ENCODE data around the gene B3GALT4. TPM values are rescaled to one million over a fixed set of nuclear protein-coding genes. Genes with fewer than 3 reads are reported as not detected.

The B3GALT4 gene
- total and polyA plus RNA-seq, 2 of the 13 experiments (the other 11 are each of a cell fraction or from before 2014, with no cell fraction given) = 0.04 to 0.27 TPM

DNA sequence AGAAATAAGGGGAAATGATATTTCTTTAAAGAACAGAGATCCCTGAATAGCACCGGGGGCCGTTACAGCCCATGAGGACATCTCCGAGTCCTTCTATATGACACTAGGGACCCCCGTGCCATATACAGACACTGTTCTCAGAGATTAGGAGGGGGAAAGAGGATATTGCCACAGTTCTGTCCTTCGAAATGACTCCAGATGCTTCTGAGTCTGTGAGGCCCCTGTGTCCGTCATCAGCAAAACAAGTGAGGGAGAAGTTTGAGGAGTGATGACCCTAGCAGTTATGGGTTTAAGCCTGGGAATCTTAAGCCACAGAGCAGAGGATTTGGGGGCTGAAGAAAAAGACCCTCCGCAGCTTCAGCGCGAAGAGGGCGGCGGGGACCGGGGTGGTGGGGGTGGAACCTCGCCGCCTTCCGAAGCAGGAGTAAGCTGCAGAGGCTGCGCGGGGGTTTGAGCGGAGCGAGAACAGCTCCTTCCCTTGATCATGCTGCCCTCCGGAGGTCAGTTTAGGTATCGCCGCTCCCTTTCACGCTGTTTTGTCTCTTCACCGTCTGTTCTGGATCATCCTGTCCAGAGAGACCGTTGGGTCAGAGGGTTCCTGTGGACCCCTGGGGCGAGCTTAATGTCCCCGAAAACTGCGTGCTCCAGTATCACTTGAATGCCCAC is 28.8 kb upstream of the B3GALT4 start (continued):
- TF ChIP-seq ZNF17 (CRISPR knock-in tag; IDR thresholded peaks at IDR 0.05) = no peak
- no peak for TF ChIP-seq FOXA1 (IDR thresholded peaks at IDR 0.05)
- no peak for TF ChIP-seq FOXA1 (CRISPR knock-in tag; IDR thresholded peaks at IDR 0.05)
- no peak for TF ChIP-seq CBX1 (IDR thresholded peaks at IDR 0.05; ENCODE audit: low read depth)
- TF ChIP-seq, protein P1, sequence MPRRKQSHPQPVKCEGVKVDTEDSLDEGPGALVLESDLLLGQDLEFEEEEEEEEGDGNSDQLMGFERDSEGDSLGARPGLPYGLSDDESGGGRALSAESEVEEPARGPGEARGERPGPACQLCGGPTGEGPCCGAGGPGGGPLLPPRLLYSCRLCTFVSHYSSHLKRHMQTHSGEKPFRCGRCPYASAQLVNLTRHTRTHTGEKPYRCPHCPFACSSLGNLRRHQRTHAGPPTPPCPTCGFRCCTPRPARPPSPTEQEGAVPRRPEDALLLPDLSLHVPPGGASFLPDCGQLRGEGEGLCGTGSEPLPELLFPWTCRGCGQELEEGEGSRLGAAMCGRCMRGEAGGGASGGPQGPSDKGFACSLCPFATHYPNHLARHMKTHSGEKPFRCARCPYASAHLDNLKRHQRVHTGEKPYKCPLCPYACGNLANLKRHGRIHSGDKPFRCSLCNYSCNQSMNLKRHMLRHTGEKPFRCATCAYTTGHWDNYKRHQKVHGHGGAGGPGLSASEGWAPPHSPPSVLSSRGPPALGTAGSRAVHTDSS (CRISPR knock-in tag; conservative IDR thresholded peaks at IDR 0.05) = 0 out of 2 replicates have a peak, but pooled peaks have one; percentile 41
- TF ChIP-seq ZNF329 (CRISPR knock-in tag; IDR thresholded peaks at IDR 0.05; ENCODE audit: low read depth) = 0 out of 2 replicates have a peak, but pooled peaks have one; percentile 31
- no peak for TF ChIP-seq ZNF761 (CRISPR knock-in tag; conservative IDR thresholded peaks at IDR 0.05)
- TF ChIP-seq THAP11 (CRISPR knock-in tag; IDR thresholded peaks at IDR 0.05) = peak; percentile 36; the same call in 1 of the 2 replicates
- TF ChIP-seq ZFP41 (CRISPR knock-in tag; IDR thresholded peaks at IDR 0.05; ENCODE audit: borderline replicate concordance) = no peak
- TF ChIP-seq KLF12 (CRISPR knock-in tag; IDR thresholded peaks at IDR 0.05; ENCODE audit: borderline replicate concordance) = no peak
- peak; percentile 37; the same call in 1 of the 2 replicates for TF ChIP-seq ZNF331 (CRISPR knock-in tag; IDR thresholded peaks at IDR 0.05)
- TF ChIP-seq HNRNPLL (IDR thresholded peaks at IDR 0.05; ENCODE audit: low read depth, low read length, poor library complexity, severe bottlenecking) = no peak
- peak; percentile 55; the same call in 1 of the 2 replicates for TF ChIP-seq IRF2 (CRISPR knock-in tag; IDR thresholded peaks at IDR 0.05)
- TF ChIP-seq SRSF4 (IDR thresholded peaks at IDR 0.05; ENCODE audit: low read depth, low read length, poor library complexity, severe bottlenecking) = no peak
- no peak for TF ChIP-seq HNRNPL (IDR thresholded peaks at IDR 0.05; ENCODE audit: low read depth, low read length)
- TF ChIP-seq ZNF83 (CRISPR knock-in tag; IDR thresholded peaks at IDR 0.05; ENCODE audit: borderline replicate concordance) = no peak; the same call in 1 of the 2 replicates
- no peak for TF ChIP-seq PAWR (CRISPR knock-in tag; IDR thresholded peaks at IDR 0.05; ENCODE audit: borderline replicate concordance)
- TF ChIP-seq CBX2 (IDR thresholded peaks at IDR 0.05; ENCODE audit: low read depth, low read length) = no peak
- TF ChIP-seq CBX2 (CRISPR knock-in tag; IDR thresholded peaks at IDR 0.05; ENCODE audit: low read depth) = no peak
- no peak for TF ChIP-seq ZNF562 (CRISPR knock-in tag; IDR thresholded peaks at IDR 0.05; ENCODE audit: borderline replicate concordance)
- TF ChIP-seq, protein P2, sequence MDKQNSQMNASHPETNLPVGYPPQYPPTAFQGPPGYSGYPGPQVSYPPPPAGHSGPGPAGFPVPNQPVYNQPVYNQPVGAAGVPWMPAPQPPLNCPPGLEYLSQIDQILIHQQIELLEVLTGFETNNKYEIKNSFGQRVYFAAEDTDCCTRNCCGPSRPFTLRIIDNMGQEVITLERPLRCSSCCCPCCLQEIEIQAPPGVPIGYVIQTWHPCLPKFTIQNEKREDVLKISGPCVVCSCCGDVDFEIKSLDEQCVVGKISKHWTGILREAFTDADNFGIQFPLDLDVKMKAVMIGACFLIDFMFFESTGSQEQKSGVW (CRISPR knock-in tag; IDR thresholded peaks at IDR 0.05; ENCODE audit: borderline replicate concordance) = no peak
- TF ChIP-seq ZNF33A (CRISPR knock-in tag; IDR thresholded peaks at IDR 0.05; ENCODE audit: borderline replicate concordance) = no peak
- no peak for TF ChIP-seq POLR2AphosphoS2 (IDR thresholded peaks at IDR 0.05; ENCODE audit: low read depth, low read length)
- no peak; the same call in 1 of the 2 replicates for TF ChIP-seq RXRA (CRISPR knock-in tag; IDR thresholded peaks at IDR 0.05)
- no peak for TF ChIP-seq POGZ (CRISPR knock-in tag; IDR thresholded peaks at IDR 0.05)
- TF ChIP-seq, protein P3, sequence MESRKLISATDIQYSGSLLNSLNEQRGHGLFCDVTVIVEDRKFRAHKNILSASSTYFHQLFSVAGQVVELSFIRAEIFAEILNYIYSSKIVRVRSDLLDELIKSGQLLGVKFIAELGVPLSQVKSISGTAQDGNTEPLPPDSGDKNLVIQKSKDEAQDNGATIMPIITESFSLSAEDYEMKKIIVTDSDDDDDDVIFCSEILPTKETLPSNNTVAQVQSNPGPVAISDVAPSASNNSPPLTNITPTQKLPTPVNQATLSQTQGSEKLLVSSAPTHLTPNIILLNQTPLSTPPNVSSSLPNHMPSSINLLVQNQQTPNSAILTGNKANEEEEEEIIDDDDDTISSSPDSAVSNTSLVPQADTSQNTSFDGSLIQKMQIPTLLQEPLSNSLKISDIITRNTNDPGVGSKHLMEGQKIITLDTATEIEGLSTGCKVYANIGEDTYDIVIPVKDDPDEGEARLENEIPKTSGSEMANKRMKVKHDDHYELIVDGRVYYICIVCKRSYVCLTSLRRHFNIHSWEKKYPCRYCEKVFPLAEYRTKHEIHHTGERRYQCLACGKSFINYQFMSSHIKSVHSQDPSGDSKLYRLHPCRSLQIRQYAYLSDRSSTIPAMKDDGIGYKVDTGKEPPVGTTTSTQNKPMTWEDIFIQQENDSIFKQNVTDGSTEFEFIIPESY (CRISPR knock-in tag; IDR thresholded peaks at IDR 0.05) = peak; percentile 47; the same call in 1 of the 2 replicates
- no peak for TF ChIP-seq KAT2B (IDR thresholded peaks at IDR 0.05; ENCODE audit: borderline replicate concordance, low read depth, low read length)
- no peak for TF ChIP-seq KDM4B (CRISPR knock-in tag; IDR thresholded peaks at IDR 0.05)
- TF ChIP-seq SP5 (CRISPR knock-in tag; IDR thresholded peaks at IDR 0.05; ENCODE audit: borderline replicate concordance, low read depth) = 0 out of 2 replicates have a peak, but pooled peaks have one; percentile 32
